NCI-H1105 (cell line): ENCODE data around the gene MAP3K15.
A peak's percentile ranks its signal among the peaks of the same experiment; 100 is the strongest.
"Not testable (repeated sequence)": the region's sequence is repeated elsewhere in the genome, so short reads cannot be mapped to it uniquely, and the experiment has no call there.

Experiments
- DNase-seq: peaks from one replicate; lab custom pipeline; 2025; lab: John Stamatoyannopoulos, UW

Gene MAP3K15

DNA sequence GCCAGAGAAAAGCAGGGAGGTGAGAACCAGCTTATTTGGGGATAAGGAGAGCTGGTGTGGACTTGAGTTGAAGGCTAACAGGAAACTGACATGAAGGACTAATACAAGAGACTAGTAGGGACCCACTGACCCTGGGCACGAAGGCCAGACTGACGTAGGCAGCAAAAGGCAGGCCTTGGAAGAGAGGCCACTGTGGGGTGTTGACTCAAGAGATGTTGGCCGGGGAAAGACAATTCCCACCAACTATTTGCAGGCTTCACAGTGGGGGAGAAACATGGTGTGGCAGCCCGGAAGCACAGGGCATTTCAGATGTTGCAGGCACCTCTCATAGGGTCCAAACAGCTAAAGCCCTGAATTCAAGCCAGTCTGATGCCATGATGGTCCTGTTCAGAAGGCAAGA is 24.4 kb upstream of the MAP3K15 start:
- DNase-seq: no peak

DNA sequence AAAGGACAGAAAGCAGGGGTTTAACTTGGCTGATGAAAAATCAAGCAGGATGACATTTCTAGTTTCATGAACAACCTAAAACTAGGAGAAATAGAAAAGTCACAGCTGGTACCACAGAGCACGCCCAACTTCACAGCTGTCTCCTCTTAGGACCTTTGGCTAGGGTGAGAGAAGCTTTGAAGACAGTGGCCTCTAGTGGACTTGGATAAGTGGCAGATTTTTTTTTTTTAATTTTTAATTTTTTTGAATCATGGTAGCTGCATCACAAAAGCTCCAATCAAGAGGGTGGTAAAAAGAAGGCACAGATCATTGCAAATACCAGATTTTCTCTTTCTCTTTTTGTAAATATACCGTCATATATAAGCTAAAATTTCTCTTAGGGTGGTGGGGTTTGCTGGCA is 20.2 kb upstream of the MAP3K15 start:
- no peak for DNase-seq

DNA sequence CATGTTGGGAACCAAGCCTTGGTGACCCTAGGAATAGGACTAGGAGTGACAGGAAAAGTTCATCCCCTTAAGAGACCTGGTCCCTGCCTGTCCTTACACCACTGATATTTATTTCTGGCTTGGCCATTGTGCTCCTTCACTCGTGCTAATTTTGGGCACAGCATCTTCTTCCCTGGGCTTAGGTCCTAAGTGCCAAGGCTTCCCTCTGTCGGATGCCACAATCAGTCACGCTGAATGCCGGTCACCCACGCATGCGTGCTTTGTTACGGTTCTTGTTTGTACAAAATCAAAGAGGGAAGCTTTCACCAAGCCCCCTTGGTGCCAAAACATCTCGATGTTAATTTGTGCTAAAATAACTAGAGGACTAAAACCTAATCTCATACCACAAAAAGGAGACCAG is 17.4 kb upstream of the MAP3K15 start:
- no peak for DNase-seq

DNA sequence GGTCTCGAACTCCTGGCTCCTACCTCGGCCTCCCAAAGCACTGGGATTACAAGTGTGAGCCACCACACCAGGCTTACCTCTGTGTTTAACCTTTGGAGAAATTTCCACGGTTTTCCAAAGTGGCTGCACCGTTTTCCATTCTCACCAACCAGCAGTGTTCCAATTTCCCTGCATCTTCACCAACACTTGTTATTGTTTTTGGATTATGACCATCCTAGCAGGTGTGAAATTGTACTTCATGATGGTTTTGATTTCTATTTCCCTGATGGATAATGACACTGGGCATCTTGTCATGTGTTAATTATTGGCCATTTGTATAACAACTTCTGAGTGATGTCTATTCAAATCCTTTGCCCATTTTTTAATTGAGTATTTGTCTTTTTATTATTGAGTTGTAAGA is 2.7 kb upstream of the MAP3K15 start:
- DNase-seq: no peak

DNA sequence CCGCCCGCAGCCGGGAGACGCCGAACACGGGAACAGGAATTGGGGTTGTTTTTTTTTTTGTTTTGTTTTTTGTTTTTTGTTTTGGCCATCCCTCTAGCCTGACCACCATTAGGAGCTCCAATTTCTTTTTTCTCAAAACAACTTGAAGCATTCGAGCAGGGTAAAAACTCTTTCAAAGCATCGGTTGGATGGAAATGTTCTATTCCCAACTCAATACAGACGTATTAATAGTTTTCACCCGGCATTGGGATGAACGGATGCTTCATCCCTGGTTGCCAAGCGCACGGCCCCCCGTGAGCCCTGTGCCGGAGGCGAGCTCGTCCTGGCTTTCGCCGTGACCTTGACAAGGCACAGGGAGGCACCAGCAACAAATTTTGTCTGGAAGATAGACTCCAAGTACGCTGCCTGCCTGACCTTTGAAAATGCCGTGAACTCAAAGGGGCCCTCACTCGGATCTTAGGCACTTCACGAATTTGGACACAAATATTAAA is 352 bp upstream of the MAP3K15 start:
- DNase-seq: no peak

DNA sequence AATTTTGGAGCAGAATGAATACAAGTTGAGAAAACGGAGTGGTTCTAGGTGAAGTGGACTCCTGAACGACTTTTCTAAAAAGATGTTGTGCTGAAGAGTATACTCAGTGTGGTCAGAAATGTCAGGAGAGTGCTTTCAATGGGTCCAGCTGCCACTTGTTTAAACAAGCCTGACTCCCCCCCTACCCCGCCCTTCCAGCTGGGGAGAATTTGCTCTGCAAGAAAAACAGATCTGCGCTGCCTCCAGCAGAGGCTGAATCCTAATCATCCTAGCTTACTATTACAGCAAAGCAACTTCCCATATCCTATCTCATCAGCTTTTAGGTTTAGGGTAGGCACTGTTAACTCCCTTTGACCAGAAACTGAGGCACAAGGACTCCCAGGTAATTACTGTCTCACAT is 1.9 kb downstream of the MAP3K15 start:
- peak; percentile 22 for DNase-seq

DNA sequence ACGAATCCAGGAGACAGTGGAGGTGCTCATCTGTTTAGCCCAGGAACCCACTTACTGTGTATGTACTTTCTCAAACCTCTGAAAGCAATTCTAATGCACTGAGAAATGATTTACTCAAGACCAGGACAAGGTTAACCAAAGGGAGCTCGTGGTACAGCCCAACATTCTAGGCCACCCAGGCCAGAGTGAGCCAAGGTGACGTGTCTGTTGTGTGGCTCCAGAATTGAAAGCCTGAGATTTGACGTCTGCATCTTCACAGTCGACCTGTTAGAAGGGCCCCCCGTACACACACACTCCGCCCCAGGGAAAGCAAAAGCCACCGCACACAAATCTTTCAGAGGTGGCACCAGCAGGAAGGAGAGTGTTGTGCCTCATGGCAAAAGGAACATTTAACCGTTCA is 2.3 kb downstream of the MAP3K15 start:
- no peak for DNase-seq

DNA sequence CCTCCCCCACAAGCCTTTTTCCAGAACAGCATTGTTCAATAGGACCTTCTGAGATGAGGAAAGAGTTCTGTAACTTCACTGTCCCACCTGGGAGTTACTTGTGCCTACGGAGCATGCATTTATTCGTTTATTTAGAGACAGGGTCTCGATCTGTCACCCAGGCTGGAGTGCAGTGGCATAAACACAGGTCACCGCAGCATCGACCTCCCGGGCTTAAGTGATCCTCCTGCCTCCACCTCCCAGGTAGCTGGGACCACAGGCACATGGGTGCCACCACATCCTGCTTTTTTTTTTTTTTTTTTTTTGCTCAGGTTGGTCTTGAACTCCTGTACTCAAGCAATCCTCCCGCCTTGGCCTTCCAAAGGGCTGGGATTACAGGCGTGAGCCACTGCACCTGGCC is 2.9 kb downstream of the MAP3K15 start:
- no peak for DNase-seq

DNA sequence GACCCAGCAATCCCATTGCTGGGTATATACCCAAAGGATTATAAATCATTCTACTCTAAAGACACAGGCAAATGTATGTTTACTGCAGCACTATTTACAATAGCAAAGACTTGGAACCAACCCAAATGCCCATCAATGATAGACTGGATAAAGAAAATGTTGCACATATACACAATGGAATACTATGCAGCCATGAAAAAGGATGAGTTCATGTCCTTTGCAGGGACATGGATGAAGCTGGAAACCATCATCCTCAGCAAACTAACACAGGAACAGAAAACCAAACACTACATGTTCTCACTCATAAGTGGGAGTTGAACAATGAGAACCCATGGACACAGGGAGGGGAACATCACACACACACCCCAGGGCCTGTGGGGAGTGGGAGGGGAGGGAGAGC is 3.5 kb downstream of the MAP3K15 start:
- not testable (repeated sequence) for DNase-seq

DNA sequence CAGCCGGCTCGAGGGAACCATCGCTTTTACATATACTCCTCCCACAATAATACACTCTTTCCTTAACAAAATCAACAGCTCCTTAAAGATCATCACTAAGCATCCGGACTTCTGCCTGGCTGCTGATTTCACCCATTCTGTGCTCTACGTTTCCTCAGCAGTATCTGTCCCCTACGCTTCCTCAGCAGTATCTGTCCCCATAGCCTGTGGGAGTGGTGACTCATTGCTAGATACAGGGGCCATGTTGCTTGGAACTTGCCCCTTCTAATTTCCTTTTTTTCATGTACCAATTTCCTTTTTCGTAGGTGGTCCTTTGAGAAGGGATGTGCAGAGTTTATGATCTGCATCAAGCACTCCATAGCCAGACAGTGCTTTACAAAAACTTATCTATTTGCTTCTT is 18.6 kb downstream of the MAP3K15 start:
- DNase-seq: no peak

DNA sequence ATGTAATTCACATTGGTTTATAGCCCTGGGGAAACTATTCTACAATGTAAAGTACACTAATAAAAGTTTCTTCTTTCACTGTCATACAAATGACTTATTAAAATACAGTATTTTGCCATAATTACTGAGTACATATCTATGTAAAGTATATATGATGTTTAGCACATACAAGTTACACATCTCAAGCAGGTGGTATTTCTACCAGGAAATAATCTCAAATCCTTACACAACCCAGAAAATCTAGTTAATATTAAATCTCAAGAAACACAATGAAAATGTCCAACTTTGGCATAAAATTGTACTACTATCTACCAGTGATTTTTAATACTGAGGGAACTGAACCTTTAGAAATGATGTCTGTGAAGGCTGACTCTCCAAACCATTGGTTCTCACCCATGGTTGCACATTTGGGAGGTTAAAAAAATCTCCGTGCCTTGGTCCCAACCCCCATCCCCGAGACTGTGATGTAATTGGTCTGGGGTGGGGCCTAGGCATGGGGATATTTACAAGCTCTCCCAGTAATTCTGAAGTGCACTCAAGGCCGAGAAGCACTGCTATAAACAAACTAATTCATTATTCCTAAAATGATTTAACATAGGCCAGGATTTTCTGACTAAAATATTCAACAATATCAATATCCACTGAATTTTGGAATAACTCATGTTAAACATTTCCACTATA is 27.6 kb downstream of the MAP3K15 start:
- no peak for DNase-seq

DNA sequence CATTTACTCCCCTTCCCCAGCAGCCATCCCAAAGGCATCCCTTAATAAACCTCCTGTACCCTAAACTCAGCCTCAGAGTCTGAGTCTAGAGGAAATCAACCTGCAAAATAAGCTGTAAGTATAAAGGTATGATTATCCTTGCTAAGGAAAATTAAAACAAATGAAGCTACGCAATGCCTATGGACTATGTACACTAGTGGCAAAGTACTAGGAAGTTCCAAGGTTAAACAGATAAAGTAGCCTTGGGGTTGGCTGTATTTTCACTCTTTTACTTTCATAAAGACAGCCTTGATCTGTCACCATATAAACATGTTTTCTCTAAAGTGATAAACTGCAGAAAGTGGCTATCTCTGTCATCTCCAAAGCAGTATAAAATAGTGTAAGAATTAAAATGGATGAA is 35.9 kb downstream of the MAP3K15 start:
- no peak for DNase-seq

DNA sequence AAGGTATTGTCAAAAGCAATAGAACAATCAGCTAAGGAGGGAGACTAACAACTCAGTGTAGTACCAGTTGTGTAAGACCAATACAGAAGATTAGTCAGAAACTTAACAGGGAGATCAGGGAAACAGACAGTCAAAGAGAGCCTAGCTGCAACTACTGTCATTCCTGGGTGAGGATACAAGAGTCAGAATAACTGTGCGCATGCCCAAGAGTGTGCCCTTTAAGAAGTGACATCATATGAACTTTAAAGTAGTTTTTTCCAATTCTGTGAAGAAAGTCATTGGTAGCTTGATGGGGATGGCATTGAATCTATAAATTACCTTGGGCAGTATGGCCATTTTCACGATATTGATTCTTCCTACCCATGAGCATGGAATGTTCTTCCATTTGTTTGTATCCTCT is 46.9 kb downstream of the MAP3K15 start:
- not testable (repeated sequence) for DNase-seq

DNA sequence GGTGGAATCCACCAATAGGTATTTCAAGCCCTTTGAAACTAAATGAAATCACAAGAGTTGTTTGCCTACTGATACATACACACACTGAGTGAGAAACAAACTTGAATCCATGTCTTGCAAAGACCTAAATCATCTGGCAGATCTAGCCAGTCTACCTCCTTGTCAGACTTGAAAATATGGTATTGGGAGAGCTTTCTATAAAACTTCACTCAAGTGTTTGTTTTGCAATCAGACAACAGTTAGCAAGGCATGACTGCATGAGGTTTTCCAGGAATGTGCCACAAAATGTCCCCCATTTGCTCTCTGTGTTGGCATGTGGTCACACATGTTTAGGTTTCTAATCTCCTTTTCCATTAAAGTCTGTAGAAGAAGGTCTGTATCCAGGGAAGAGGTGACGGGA is 52.4 kb downstream of the MAP3K15 start:
- DNase-seq: no peak

DNA sequence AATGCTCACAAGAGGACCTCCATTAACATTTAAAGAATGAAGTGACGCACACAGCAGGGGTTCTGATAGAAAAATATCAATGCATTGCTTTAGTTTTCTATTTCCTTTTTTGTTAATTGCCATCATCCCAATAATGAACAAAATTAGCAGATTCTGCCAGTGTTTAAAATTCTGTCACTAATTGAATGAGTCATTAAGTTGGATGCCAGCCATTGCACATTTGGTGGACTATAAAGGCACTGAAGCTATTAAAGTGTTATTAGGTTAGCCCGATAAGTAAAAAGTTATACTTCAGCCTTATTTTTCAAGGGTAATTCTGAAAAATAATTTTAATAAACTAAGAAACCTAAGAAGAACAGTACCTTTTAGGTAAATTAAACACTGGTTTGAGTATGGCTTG is 53.1 kb downstream of the MAP3K15 start:
- no peak for DNase-seq

DNA sequence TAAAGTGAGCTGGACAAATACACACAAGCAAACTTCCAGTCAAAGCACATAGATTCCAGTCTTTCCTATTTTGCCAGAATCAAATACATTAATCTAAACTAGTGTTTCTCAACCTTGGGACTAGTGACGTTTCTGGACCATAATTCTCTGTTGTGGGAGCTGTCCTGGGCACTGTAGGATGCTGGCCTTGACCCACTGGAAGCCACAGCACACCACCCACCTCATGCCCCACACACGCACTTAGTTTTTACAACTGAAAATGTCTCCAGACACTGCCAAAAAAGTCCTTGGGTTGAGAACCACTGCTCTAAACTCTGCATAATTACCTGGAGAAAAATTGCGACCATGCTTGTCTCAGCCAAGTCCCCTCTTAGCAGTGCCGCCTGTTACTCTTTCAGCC is 57.6 kb downstream of the MAP3K15 start:
- no peak for DNase-seq

DNA sequence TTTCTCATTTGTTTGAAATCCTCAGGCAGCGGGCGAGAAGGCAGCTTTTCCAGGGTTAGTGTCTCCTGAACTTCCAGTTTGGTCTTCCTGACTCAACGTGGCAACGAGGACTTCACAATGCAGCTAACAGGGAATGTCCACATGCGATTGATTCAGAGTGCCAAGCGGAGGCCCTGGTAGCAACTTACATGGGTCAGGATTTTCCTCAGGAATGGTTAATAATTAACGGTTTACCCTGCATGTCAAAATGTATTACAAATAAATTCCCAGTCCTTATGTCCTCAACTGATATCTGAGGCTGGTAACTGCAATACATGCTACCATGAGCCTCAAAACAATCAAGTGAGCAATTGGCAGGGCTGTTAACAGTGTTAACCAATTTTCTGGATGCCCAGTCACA is 67.2 kb downstream of the MAP3K15 start:
- DNase-seq: no peak

DNA sequence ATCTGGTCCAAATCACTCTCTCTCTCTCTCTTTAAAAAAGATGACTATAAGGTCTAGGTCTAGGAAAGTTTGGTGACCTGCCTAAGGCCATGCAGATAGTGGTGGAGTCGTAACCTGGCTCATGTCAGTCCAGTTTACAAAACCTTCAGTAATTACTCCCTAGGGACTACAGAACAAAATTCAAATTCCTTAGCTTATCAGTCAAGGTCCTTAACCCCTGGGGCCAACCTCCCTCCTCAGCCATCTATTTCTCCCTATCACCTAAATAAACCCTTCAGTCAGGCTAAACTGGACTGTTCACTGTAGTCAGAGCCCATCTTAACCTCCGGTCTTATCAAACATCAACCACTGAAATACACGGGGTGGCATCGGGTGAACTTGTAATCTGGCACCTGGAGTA is 68.9 kb downstream of the MAP3K15 start:
- DNase-seq: no peak

DNA sequence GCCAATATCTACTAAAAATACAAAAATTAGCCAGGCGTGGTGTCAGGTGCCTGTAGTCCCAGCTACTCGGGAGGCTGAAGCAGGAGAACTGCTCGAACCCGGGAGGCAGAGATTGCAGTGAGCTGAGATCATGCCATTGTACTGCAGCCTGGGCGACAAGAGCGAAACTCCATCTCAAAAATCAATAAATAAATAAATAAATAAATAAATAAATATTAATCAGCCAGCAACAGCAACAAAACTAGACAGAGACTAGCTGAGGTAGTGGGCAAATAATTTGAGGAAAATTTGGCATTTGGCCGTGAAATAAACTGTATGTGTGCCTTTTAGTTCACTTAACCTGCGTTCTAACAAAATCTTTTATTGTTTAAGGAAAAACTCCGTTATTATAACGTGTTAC is 69.5 kb downstream of the MAP3K15 start:
- not testable (repeated sequence) for DNase-seq

DNA sequence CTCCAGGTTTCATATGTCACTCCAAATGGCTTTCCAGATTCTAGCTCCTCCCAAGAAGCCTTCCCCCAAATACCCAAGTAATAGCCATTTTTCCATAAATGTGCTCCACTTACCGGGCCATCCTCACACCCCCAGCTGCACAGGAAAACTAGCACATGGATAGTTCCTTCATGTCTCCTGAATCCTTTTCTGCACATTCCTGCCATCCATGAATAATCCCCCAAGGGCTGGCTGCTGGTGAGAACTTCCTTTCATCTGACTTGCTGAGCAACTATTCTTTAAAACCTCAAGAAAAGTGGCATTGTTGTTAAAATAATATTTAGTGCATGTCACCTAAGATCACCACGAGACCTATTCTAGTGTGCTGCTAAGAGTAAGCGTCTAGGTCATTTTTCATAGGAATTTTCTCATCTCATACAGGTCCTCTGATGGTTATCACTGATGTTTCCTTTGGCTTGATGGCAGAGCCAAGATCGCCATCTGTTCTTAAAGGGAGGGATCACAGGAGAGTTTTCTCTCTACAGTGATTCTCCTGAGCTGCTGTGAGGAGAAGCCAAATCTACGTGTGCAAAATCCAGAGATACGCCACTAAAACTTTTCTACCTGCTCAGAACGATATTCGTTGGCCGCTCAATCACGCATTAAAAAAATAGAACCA is 71.3 kb downstream of the MAP3K15 start:
- DNase-seq: no peak

DNA sequence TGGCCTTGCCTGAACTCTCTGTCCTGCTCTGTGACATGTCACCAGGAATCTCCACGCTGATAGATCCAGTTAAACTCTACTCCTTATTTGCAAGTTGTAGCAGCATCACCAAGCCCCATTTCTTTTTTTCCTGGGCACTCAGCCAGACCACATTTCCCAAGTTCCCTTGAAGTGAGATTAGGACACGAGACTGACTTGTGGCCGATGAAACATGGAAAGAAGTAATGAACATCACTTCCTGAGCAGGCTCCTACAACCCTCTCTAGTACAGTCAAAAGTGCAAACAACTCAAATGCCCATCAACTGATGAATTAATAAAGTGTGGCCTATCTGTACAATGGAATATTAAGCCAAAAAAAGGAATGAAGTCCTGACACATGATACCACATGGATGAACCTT is 74.6 kb downstream of the MAP3K15 start:
- DNase-seq: no peak

DNA sequence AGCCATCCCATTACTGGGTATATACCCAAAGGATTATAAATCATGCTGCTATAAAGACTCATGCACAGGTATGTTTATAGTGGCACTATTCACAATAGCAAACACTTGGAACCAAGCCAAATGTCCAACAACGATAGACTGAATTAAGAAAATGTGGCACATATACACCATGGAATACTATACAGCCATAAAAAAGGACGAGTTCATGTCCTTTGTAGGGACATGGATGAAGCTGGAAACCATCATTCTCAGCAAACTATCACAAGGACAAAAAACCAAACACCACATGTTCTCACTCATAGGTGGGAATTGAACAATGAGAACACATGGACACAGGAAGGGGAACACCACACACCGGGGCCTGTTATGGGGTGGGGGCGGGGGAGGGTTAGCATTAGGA is 92.6 kb downstream of the MAP3K15 start:
- DNase-seq: not testable (repeated sequence)

DNA sequence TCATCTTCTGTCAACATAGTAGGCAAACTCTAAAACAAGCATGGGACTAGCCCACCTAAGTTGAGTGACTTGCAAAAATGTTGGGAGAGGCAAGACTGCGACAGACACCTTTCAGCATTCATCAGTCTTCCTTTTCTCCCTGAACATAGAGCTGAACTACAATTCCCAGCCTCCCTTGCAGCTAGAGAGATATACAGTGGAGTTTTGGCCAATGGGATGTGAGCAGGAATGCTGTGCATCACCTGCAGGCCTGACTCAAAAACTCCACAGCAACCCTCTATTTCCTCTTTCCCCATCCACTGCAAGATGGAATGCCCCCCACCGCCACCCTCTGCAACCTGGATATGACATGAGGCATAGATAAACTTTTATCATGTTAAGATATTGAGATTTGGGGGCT is 105.0 kb downstream of the MAP3K15 start:
- DNase-seq: no peak

DNA sequence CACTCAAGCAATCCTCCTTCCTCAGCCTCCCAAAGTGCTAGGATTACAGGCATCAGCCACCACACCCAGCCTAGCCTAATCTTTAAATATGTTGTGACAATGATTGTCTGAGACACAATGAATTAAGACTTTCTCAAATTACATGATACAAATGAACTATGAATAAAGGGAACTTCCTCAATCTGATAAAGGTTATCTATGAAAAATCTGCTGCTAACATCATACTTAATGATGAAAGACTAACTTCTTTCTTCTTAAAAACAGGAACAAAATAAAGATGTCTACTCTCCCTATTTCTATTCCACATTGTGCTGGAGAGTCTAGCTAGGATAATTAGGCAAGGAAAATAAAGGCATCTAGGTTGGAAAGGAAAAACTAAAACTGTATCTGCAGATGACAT is 111.6 kb downstream of the MAP3K15 start:
- no peak for DNase-seq
